Right kidney (tissue), 1 donor: ENCODE data around the gene DNAAF5.

Experiments used
- DNase-seq: peaks from one replicate; pipeline ENCODE4 v3.0.0-alpha.2; 2016

Gene DNAAF5

DNA sequence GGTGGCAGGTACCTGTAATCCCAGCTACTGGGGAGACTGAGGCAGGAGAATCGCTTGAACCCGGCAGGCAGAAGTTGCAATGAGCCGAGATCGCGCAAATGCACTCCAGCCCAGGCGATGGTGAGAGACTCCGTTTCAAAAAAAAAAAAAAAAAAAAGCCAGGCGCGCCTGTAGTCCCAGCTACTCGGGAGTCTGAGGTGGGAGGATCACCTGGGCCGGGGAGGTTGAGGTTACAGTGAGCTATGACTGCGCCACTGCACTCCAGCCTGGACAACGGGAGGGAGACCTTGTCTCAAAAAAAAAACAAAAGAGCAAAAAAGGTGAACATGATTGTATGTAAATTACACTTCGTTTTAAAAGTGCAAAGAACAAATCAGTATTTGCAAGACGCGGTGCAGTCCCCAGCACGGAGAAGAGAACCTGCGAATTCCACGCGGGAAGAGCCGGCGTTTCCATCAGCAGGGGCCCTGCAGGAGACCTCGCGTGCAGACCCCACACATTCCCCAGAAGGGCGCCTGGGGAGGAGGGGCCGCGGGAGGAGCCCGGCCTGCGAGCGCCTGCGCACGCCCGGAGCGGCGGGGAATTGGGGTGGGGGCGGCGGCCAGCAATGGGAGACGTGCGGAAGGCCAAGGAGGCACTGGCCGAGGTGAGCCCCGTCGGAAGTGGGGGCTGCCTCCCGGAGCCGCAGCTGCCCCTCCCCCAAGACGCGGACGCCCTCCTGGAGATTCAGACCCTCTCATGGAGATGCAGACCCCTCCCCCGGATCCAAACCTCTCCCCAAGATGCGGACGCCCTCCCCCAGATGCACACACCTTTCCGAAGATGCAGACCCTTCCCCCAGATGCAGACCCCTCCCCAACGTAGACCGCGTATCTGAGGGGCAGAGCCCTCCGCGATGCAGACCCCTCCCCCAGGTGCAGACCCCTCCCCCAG is 89.1 kb downstream of the DNAAF5 start:
- DNase-seq, result peak; percentile 80

DNA sequence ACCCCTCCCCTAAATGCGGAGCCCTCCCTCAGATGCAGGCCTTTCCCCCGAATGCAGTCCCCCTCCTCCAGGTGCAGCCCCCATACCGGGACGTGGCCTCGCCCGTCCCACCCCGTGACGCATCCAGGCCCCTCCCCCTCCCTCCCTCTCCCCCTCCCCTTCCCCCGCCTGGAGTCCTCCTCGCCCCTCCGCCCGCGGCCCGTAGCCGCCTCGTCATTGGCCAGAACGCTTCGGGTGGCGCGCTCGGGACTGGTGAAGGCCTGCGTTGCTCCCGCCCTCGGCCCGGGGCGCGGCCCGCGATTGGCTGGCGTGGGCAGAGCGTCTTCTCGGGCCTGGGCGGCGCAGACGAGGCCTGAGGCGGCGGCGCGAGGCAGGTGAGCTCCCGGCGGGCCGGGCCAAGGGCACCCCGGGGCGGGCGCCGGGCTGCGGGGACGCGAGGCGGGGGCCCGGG is 89.8 kb downstream of the DNAAF5 start:
- peak; percentile 70 for DNase-seq

GRCh38 chr7:816751-817671 is 90.5 kb downstream of the DNAAF5 start:
- DNase-seq, result peak; percentile 71

DNA sequence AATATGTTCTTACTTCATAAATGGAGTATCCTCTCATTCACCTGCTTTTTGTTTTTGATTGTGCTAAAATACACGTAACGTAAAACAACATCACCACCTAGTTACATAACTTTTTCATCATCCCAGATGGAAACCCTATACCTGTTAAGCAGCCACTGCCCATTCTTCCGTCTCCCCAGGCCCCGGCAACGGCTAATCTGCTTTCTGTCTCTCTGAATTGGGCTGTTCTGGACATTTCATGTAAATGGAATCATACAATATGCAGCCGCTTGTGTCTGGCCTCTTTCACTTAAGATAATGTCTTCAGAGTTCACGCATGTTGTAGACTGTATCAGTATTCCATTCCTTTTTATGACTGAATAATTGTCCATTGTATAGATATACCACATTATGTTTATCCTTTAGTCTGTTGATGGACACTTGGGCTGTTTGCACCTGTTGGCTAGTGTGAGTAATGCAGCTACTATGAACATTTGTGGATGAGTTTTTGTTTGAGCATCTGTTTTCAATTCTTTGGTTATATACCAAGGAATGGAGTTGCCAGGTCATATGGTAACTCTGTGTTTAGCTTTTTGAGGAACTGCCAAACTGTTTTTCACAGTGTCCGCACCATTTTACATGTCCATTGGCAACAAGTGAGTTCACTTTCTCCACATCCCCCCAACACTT is 91.7 kb downstream of the DNAAF5 start:
- no peak for DNase-seq

- no peak for DNase-seq
Measured at GRCh38 chr7:820341-820740, 93.8 kb downstream of the DNAAF5 start.

GRCh38 chr7:821688-822087 is 95.2 kb downstream of the DNAAF5 start:
- DNase-seq, result no peak

DNA sequence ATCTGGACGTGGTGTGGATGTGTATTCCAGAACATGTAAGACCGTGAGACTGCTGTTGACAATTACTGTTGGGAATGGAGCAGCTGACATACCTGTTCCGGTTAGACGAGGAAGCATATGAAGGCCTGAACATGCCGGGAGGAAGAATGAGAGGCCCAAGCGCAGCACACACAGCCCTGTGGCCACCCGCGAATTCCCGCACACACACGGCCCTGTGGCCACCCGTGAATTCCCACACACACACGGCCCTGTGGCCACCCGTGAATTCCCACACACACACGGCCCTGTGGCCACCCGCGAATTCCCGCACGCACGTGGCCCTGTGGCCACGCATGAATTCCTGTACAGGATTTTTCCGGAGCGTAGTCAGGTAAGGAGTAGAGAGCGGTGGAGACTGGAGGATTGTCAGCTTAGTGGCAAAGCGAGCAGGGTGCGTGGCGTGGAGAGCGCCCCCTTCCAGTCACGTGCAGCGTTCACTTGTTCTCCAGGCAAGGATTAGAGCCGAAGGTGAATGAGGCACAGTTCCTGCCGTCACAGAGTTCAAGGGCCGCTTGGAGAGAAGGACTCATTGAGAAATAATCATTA is 96.3 kb downstream of the DNAAF5 start:
- no peak for DNase-seq

DNA sequence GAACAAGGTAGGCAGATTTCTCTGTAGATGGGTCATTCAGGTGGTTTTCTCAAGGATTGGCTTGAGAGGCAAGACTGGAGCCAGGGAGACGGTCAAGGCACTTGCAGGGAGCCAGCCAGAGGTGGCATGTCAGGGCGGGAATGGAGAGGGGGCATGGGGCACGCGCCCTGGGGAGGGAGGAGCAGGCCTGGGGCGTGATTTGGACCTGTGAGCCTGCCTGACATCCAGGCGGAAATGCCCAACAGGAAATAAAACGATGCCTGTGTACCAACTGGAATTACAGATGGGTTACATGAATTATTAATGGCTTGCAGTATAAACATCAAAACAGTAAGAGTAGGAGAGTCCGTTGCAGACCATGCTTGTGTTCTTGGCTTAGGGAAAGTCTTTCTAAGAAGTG is 97.2 kb downstream of the DNAAF5 start:
- DNase-seq, result no peak

GRCh38 chr7:824081-824480 is 97.6 kb downstream of the DNAAF5 start:
- DNase-seq, result no peak

- DNase-seq, result no peak
Measured at GRCh38 chr7:824664-825063, 98.2 kb downstream of the DNAAF5 start.

- DNase-seq, result no peak
Measured at GRCh38 chr7:825386-825785, 98.9 kb downstream of the DNAAF5 start.

DNA sequence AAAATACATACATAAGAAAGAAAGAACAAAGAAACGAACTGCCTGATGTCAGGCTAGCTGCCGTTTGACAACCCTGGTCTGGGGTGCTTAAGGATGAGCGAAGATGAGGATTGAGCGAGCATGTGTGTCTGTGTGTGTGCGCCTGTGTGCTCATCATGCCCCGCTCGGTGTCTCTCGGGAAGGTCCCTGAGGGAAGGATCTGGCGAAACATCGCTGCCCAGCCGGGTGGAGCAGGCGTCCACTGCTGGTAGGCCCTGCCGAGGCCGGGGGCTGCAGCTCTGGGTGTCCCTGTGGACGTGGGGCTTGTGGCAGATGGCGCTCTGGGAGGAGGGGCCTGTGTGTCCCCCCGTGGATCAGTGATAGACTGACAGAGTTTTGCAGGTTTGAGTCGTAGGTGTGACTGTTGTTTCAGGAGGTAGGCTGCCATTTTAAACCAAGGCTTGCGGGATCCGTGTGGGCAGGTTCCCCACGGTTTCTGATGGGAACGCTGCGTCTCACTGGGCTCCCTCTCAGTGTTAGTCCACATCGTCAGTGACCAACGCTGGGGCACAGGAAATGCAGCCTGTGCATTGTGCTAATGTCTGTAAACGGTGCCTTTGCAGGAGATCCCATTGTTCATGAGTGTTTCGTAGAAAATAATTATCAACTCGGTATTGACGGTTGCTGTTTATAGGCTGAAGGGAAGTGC is 99.9 kb downstream of the DNAAF5 start:
- DNase-seq, result no peak

DNA sequence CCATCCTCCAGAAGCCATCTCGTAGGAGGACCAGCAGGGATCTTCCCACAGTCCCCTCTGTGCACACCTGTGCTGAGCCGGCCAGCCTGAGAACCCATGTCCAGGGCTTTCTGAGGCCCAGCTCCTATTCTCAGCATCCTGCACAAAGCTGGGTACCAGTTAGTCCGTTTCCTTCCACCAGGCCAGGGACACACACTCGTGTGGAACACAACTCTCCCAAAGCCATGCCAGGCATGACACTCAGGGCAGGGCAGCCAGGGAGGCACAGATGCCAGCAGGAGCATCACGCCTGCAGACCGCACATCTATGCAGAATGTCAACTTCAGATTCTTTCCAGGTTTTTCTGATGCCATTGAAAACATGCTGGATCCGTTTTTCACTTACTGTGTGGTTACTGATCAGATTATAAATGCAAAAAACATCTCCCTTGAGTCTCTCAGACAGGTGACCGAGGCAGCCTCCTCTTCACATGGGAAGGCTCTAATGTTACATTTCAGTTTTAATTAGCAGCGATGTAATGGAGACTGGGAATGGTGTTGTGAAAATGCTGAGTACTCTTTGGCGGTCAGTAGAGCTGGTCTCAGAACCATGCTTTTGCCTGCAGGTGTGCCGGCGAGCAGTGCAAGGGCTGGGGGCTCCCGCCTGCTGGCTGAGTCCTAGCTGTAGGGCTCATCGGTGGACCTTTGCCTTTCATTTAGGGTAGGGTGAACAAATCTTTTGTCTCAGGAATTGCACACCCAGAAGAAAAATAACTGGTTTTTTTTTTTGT is 102.5 kb downstream of the DNAAF5 start:
- DNase-seq, result no peak

DNA sequence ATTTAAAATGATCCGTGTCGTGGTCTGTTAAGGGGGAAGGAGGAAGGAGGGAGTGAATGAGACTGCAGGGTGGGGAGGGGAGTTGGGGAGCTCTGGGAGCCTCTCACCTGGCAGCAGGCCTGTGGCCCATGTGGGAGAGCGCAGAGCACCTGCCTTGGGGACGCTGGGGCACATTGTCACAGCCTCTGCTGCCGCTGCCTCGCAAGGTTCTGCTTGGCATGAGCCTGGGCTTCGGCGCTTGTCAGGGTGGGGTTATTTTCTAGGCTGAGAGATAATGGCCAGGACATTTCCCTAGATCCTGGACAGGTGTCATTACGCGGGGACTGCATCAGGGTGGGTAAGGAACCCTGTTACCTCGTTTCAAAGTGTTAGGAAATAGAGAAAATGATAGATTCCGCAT is 103.6 kb downstream of the DNAAF5 start:
- no peak for DNase-seq

DNA sequence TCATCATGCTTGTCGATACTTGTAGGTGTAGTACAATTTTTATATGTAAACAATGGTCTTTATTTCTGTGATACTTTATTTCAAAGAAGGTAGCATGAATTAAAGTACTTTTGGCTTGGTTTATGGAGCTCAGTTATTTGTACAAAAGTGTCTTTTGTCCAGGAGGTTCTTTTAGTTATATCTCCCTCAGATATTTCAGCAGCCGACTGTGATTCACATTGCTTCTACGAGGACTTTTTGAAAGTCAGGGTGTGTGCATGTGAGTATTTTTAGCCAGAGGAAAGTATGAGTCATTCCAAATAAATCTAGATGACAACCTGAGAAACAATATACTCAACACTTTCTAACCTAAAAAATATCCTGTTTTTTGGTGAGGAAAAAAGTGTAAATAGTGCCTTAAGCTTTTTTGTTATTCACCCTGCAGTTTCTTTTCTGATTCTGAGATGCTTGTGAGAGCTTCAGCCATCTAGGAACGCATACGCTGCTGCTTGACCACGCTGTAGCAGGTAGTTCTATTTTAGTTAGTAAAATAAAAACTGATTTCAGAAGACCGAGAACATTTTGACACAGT is 105.2 kb downstream of the DNAAF5 start:
- no peak for DNase-seq

GRCh38 chr7:832167-832967 is 105.9 kb downstream of the DNAAF5 start, which contains the start of gene SUN1:
SUN1 (plus strand) TSS chr7:832476; CDS start chr7:832525, 49 bp downstream.
- peak; percentile 28 for DNase-seq

DNA sequence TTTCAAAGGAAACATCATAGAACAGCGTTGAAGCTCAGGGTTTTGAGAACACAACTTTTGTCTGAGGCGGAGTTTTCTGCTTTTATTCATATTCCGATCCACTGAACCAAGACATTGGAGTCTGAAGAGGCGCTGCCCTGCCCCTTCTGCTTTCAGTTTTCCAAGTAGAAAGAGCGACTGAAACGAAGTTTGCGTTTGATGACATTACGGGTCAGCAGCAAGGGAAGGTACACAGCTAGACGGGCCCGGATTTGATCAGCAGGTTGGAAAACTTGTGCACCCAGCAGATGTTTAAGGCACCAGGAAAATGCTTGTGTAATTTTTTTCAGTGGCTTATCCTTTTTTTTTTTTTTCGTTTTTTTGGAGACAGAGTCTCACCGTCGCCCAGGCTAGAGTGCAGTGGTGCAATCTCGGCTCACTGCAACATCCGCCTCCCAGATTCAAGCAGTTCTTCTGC is 106.5 kb downstream of the DNAAF5 start:
- no peak for DNase-seq

GRCh38 chr7:833601-834258 is 107.2 kb downstream of the DNAAF5 start:
- no peak for DNase-seq

DNA sequence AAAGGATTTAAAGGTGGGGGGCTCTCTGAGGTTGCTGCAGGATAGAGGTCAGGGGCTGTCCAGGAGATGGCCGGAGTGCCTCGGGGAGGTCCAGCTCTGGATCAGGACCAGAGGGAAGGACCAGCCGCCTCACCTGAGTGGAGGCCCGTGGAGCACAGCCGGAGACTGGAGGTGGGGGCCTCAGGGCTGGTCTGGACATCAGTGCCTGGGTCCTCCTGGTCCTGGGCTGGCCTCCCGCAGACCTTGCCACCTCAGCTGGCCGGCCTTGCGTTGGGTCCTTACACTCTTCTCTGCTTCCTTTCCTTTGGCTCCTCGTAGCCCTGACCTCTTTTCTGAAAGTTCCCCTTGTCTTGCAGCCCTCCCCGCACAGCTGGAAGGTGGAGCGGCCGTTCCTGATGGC is 107.8 kb downstream of the DNAAF5 start:
- no peak for DNase-seq
